Loucy (cell line): ENCODE results near the gene GBX2.

Source experiments
- H2AFZ ChIP-seq: fragments of 200-600 bp; sonication (generic); 2 replicates; pipeline ENCODE4 v1.6.0; 2016; ENCODE audit warnings: antibody characterized with exemption, mild to moderate bottlenecking, low read length, moderate library complexity
- H3F3A ChIP-seq: fragments of 200-600 bp; 2 replicates; pipeline ENCODE4 v1.6.0; 2016; ENCODE audit warnings: antibody characterized with exemption, low read depth, mild to moderate bottlenecking
- H3K27me3 ChIP-seq: fragments of 200-600 bp; sonication (generic); 2 replicates; pipeline ENCODE4 v1.6.1; 2014; ENCODE audit warnings: low read length, mild to moderate bottlenecking; ENCODE audit not compliant: insufficient read depth, poor library complexity, severe bottlenecking
- H3K36me3 ChIP-seq: fragments of 200-600 bp; sonication (generic); 2 replicates; pipeline ENCODE4 v1.6.1; 2016; ENCODE audit warnings: low read length; ENCODE audit not compliant: insufficient read depth
- H3K4me1 ChIP-seq: fragments of 200-600 bp; sonication (generic); 2 replicates; pipeline ENCODE4 v1.5.1; 2014; ENCODE audit warnings: low read length, mild to moderate bottlenecking; ENCODE audit not compliant: insufficient read depth, poor library complexity, severe bottlenecking
- H3K4me2 ChIP-seq: fragments of 200-600 bp; sonication (generic); 2 replicates; pipeline ENCODE4 v1.6.0; 2014; ENCODE audit warnings: antibody characterized with exemption, low read length, low read depth, mild to moderate bottlenecking; ENCODE audit not compliant: poor library complexity, severe bottlenecking
- H3K4me3 ChIP-seq: fragments of 200-600 bp; sonication (generic); 2 replicates; pipeline ENCODE4 v1.5.1; 2014; ENCODE audit warnings: low read length, mild to moderate bottlenecking, mixed read lengths; ENCODE audit not compliant: poor library complexity, severe bottlenecking
- H3K79me2 ChIP-seq: fragments of 200-600 bp; sonication (generic); 2 replicates; pipeline ENCODE4 v1.6.1; 2014; ENCODE audit warnings: low read length; ENCODE audit not compliant: insufficient read depth
- H3K9ac ChIP-seq: fragments of 200-600 bp; sonication (generic); 2 replicates; pipeline ENCODE4 v1.6.0; 2014; ENCODE audit warnings: mild to moderate bottlenecking, low read depth, low read length, moderate library complexity; ENCODE audit not compliant: poor library complexity, severe bottlenecking
- H3K9me2 ChIP-seq: fragments of 200-600 bp; sonication (generic); replicated peaks from 2 replicates; pipeline ENCODE4 v1.6.1; 2016; ENCODE audit warnings: low read depth, low read length, mixed read lengths
- H3K9me3 ChIP-seq: fragments of 200-600 bp; sonication (generic); 2 replicates; pipeline ENCODE4 v1.6.1; 2014; ENCODE audit warnings: mild to moderate bottlenecking, antibody characterized with exemption, low read length, low read depth; ENCODE audit not compliant: insufficient read depth
- H4K20me1 ChIP-seq: fragments of 200-600 bp; sonication (generic); 2 replicates; pipeline ENCODE4 v1.6.0; 2014; ENCODE audit warnings: antibody characterized with exemption, low read length, mild to moderate bottlenecking; ENCODE audit not compliant: insufficient read depth, poor library complexity, severe bottlenecking
- EZH2phosphoT487 ChIP-seq: fragments of 200-600 bp; IDR thresholded peaks from 2 replicates; pipeline ENCODE4 v1.6.1; 2018; ENCODE audit warnings: antibody characterized with exemption, mild to moderate bottlenecking, moderate library complexity, borderline replicate concordance
- TF ChIP-seq, protein P1 (sequence below): fragments of 200-600 bp; sonication (generic); conservative IDR thresholded peaks from 2 replicates; pipeline ENCODE4 v1.5.1; 2014; ENCODE audit warnings: mild to moderate bottlenecking, antibody characterized with exemption, low read length

The GBX2 gene

DNA sequence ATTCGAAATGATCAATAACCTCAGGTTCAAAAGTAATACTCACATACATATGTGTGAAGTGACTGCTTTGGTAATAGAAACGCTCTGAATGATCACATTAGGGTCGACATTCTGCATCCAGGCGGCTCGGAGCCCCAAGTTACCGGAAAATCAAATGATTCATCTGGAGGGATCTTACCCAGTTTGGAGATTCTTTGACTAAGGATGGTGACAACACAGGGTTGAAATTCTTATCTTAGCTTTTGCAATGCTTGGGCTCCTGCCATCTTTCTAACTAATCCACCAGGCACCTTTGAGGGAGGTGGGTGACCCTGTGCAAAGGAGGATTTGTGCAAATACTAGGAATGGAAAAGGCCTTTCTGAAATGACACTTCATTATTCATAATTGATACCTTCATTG, 10.8 kb downstream of the GBX2 start:
- Histone ChIP-seq H3K27me3 (no peaks in the 10 kb centered on the region), H3K4me3 (no peak overlapping the region)
- no peak for TF ChIP-seq EZH2phosphoT487

DNA sequence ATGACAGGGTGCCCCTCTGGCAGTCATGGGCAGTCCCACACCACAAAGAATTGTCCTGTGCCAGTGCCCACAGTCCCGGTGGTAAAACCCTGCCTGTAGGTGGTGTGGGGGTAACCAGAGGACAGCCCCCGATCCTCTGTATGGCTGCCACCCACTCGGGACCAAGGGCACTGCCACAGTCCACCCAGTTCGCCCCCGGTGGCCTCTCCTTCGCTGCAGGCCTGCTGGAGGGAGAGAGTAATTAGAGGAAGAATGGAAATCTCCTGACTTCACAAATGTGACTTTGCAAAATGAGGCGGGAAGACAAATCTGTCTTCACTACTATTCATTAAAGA, 11.4 kb downstream of the GBX2 start:
- Histone ChIP-seq H3K79me2 (no peaks in the 10 kb centered on the region), H3K9me3 (no peaks in the 10 kb centered on the region), H3K4me2 (no peak overlapping the region), H2AFZ (no peak overlapping the region), H3K36me3 (no peaks in the 10 kb centered on the region), H3K9me2 (no peaks in the 10 kb centered on the region), H4K20me1 (no peaks in the 10 kb centered on the region), H3K4me1 (no peaks in the 10 kb centered on the region), H3K4me3 (no peak overlapping the region), H3F3A (no peaks in the 10 kb centered on the region), H3K9ac (no peak overlapping the region), H3K27me3 (no peaks in the 10 kb centered on the region)
- no peak for TF ChIP-seq EZH2phosphoT487

More for the DNA sequence above, 10.8 kb downstream of the GBX2 start:
- Histone ChIP-seq H3K9ac (no peak overlapping the region), H3K36me3 (no peaks in the 10 kb centered on the region), H3K79me2 (no peaks in the 10 kb centered on the region), H4K20me1 (no peaks in the 10 kb centered on the region), H3K4me2 (no peak overlapping the region), H3K4me1 (no peaks in the 10 kb centered on the region), H3K9me3 (no peaks in the 10 kb centered on the region), H3F3A (no peaks in the 10 kb centered on the region), H2AFZ (no peak overlapping the region), H3K9me2 (no peaks in the 10 kb centered on the region)

DNA sequence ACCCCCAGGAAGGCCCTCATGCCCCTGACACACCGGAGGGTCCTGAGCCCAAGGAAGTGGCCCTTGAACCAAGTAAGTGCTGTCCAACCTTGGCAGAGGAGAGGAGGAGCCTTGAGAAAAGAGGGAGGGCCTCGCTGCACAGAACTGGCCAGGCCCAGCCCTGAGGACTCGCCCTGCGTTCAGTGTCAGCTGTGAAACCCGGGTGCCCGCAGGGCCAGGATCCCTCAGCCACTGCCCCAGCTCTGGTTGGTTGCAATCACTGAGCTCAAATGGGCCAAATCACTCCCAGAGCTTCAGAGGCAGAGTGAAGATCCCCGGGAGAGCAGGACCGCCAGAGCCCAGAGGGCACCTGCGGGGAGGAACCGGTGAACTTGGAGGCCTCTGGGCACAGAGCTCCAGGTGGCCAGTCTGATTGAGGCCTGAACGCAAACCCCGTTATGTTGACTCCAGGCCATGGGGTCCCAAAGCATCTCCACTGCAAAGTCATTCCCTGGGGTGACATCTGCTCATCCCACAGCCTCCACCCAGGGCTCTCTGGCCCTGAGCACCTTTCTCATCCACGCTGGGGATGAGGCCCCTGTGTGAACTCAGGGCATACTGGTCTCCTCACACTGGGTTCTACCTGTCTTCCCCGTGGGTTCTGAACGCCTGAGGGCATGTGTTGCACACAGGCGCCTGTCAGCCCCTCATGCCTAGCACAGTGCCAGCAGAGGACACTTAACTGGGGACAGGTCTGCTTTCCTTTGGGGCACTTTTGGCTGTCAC, 11.9 kb downstream of the GBX2 start:
- no peaks in the 10 kb centered on the region for H3K27me3 ChIP-seq

DNA sequence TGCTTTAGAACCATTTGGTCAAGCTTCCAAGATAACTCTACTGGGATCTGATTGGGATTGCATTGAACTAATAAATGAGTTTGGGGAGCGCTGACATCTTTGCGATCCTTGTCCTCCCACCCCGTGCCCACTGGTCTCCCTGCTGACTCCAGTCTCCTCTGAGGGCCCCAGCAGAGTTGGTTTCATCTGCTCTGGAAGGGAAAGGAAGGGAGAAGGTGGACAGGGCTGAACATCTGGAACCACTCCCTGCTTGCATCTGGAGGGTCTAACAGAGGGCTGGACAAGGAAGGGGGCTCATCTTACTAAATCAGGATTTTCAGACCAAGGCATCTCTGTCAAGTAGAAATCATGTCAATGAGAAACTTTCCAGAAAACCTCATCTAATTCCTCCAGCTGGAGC, 12.8 kb downstream of the GBX2 start:
- TF ChIP-seq, protein P1, sequence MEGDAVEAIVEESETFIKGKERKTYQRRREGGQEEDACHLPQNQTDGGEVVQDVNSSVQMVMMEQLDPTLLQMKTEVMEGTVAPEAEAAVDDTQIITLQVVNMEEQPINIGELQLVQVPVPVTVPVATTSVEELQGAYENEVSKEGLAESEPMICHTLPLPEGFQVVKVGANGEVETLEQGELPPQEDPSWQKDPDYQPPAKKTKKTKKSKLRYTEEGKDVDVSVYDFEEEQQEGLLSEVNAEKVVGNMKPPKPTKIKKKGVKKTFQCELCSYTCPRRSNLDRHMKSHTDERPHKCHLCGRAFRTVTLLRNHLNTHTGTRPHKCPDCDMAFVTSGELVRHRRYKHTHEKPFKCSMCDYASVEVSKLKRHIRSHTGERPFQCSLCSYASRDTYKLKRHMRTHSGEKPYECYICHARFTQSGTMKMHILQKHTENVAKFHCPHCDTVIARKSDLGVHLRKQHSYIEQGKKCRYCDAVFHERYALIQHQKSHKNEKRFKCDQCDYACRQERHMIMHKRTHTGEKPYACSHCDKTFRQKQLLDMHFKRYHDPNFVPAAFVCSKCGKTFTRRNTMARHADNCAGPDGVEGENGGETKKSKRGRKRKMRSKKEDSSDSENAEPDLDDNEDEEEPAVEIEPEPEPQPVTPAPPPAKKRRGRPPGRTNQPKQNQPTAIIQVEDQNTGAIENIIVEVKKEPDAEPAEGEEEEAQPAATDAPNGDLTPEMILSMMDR, result no peak
- no peak for TF ChIP-seq EZH2phosphoT487
- Histone ChIP-seq H3K9me2 (no peaks in the 10 kb centered on the region), H2AFZ (no peak overlapping the region), H3K79me2 (no peaks in the 10 kb centered on the region), H3K9ac (no peak overlapping the region), H3K4me3 (no peak overlapping the region), H3K4me1 (no peaks in the 10 kb centered on the region), H3K9me3 (no peaks in the 10 kb centered on the region), H4K20me1 (no peaks in the 10 kb centered on the region), H3K36me3 (no peaks in the 10 kb centered on the region), H3K4me2 (no peak overlapping the region), H3F3A (no peaks in the 10 kb centered on the region), H3K27me3 (no peaks in the 10 kb centered on the region)

More for the DNA sequence above, 11.9 kb downstream of the GBX2 start:
- H3K4me2 ChIP-seq, result no peak overlapping the region
- H3K4me3 ChIP-seq, result no peak overlapping the region
- H3F3A ChIP-seq, result no peaks in the 10 kb centered on the region
- H4K20me1 ChIP-seq, result no peaks in the 10 kb centered on the region
- H3K36me3 ChIP-seq, result no peaks in the 10 kb centered on the region
- no peaks in the 10 kb centered on the region for H3K9me3 ChIP-seq
- H3K4me1 ChIP-seq, result no peaks in the 10 kb centered on the region
- no peak for TF ChIP-seq EZH2phosphoT487
- TF ChIP-seq, protein P1, result no peak
- H3K79me2 ChIP-seq, result no peaks in the 10 kb centered on the region
- no peaks in the 10 kb centered on the region for H3K9me2 ChIP-seq
- H3K9ac ChIP-seq, result no peak overlapping the region
- H2AFZ ChIP-seq, result no peak overlapping the region
